ENCODE data around the gene IGSF6. TPM values are rescaled to one million over a fixed set of nuclear protein-coding genes. Genes with fewer than 3 reads are reported as not detected.
"Not testable (repeated sequence)": the region's sequence is repeated elsewhere in the genome, so short reads cannot be mapped to it uniquely, and the experiment has no call there.

IGSF6 gene
- polyA plus RNA-seq, 4 donors, result 2.0 to 8.1 (median 4.8) TPM

- DNase-seq (ENCODE audit: low read depth in 4 of 4, low spot score in 2 of 4), result not testable (repeated sequence)
Measured at GRCh38 chr16:21605848-21606247, 46.6 kb downstream of the IGSF6 start.

- no peak for DNase-seq (ENCODE audit: low read depth in 4 of 4, low spot score in 2 of 4)
Measured at GRCh38 chr16:21603928-21604327, 48.5 kb downstream of the IGSF6 start.

DNA sequence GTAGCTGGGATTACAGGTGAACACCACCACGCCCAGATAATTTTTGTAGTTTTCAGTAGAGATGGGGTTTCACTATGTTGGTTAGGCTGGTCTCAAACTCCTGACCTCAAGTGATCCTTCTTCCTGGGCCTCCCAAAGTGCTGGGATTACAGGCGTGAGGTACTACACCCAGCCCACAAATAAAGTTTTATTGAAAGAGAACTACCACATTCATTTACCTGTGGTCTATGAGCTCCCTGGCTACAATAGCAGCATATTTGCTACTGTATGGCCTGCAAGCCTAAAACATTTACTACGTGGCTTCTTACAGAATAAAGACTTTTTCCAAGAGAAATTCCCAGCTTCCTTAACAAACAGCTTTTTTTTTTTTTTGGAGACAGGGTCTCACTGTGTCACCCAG, 49.6 kb downstream of the IGSF6 start:
- no peak for DNase-seq (ENCODE audit: low read depth in 4 of 4, low spot score in 2 of 4)

DNA sequence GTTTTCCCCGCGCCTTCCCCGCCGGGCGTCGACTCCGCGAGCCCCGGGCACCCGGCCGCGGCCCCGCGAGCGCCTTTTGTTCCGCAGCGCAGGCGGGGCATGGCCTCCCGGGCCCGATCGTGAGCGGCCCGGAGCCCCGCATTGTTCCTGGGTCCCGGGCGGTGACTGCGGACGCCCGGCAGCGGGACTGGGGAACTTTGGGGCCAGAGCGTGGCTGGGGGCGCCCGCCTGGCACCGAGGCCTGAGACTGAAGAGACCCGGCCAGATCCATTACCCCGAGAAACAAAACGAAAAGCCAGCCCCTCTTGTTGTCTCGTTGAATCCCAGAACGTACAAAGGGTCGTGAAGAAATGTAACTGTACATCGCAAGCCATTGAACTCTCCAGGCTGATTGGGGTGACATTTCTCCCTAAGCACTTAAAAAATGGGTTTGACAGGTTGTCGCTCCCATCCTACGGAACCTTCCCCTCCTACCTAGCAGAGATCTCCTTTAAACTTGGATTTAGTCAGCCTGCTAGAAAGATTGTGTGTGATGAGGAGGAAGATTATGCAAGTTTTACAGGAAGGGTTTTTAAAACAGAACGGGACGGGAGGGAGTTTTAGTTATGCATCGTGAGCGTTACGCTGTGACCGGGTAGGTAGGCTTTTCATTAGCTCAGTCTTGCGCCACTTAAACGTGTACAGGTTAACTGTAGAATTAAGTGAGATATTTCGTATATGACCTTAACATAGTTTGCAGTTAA, 52.2 kb downstream of the IGSF6 start:
- DNase-seq (ENCODE audit: low read depth in 4 of 4, low spot score in 2 of 4), result peak in 1 of 4 donors; percentile 47

DNA sequence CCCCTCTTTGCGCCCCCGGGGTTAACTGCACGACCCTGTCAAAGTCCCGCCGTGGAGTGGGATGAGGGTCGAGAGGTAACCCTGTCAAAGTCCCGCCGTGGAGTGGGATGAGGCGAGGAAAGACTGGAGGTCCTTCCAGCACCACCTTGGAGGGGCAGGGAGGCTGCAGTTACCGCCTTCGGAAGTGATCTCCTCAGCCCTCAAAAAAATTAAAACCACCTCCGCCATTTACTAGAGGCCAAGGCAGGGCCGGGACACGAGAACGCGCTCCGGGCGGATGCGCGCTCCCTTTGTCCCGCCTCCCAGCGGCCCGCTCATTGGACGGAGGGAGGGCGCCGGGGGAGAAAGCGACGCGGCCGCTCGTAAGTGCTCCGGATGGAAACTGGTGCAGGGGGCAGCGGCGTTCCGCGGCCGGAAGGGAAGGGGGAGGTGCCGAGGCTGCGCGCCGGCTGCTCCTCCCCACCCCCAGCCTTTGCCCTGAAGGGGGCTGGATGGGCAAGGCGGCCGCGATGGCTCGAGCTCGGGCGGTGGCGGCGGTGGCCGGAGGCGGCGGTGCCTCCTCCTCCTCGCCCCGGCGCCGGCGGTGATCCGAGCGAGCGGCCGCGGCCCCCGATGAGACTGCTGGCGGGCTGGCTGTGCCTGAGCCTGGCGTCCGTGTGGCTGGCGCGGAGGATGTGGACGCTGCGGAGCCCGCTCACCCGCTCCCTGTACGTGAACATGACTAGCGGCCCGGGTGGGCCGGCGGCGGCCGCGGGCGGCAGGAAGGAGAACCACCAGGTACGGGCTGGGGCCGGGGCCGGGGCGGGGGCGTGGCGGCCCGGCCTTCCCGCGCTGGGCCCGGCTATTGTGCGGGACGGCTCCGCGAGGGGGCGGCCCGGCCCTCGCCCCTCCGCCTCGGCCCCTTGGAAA, 53.0 kb downstream of the IGSF6 start, which contains the start of gene METTL9:
METTL9 (plus strand) TSS at position 456 of the 909 bp plus-strand sequence; CDS start at position 613, 157 bp downstream.
- DNase-seq (ENCODE audit: low read depth in 4 of 4, low spot score in 2 of 4), result peak; percentile 86 to 92 (median 88)

DNA sequence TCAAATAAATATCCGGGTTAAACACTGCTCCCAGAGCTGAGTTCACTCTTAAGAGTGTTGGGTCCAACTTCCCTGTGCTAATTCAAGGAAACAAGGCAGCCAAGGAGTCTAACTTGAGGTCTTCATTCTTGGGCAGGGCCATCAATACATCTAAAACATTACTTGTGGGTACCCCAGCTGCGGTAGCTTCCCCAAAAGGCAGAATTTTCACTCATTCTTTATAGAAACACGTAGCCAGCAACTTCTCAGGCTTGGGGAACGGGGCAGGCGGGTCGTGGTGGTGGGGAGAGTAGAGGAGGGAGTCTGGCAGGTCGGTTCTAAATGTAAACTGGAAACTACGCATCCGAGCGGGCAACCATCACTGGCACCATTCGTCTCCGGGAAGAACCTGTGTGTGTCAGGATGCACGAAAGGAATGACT, 53.7 kb downstream of the IGSF6 start:
- DNase-seq (ENCODE audit: low read depth in 4 of 4, low spot score in 2 of 4), result peak in 1 of 4 donors; percentile 43

GRCh38 chr16:21598206-21598605, 54.2 kb downstream of the IGSF6 start:
- no peak for DNase-seq (ENCODE audit: low read depth in 4 of 4, low spot score in 2 of 4)

DNA sequence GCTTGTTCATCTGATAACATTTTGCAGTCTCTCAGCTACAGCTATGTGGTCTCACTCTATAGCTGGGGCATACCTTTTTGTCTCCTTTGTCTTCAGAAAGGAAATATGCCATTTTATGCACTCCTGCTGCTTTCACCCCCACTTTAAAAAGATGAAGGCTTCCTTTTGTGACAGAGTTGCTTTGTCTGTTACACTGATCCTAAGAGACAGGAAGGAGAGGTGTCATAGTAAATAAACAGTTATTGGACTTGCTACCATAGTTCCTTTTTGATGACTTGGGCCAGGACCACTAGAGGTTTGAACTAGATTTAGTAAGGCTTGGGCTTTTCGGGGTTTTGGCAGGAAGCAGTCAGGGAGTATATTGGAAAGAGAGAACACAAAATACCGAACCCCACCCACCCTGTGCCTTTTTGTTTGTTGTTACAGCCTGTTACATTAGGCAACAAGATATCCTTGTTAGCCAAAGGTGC, 54.8 kb downstream of the IGSF6 start:
- DNase-seq (ENCODE audit: low read depth in 4 of 4, low spot score in 2 of 4), result no peak

GRCh38 chr16:21593530-21594289, 58.7 kb downstream of the IGSF6 start:
- no peak for DNase-seq (ENCODE audit: low read depth in 4 of 4, low spot score in 2 of 4)

- no peak for DNase-seq (ENCODE audit: low read depth in 4 of 4, low spot score in 2 of 4)
Measured at GRCh38 chr16:21592191-21592590, 60.2 kb downstream of the IGSF6 start.

DNA sequence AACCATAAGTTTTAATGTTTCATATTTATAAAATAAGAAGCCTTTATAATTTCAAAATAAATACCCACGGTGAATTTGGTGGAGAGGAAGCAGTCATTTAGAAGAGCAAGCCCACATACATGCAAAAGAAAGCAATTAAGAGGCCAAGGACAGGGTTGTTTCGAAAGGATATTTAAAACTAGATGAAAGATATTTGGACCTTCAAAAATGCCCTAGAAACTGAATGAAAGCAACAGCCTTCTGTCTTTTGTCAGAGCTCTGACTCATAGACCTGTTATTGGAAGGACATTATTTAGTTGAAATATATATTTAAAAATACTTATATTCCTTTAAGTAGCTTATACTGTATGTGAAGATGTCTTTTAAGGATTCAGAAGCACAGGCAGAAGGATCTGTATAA, 61.6 kb downstream of the IGSF6 start:
- no peak for DNase-seq (ENCODE audit: low read depth in 4 of 4, low spot score in 2 of 4)

DNA sequence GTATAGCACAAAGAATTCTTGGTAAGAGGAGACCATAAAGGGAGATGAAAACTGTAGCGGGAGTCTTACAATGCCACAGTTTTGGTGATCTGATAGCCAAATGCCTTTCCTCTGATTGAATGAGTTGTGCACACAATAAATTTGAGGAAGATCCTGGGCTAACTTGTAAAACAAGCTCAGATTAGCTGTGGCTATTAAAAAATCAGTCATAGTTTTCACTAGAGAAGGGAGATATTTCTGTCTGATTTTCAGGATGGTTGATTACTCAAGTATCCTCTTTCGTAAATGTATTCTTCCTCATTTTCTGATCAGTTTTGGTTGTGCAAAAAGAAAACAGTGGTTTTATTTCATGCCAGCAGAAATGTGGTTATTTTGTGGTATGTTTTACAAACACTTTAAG, 62.1 kb downstream of the IGSF6 start:
- no peak for DNase-seq (ENCODE audit: low read depth in 4 of 4, low spot score in 2 of 4)

DNA sequence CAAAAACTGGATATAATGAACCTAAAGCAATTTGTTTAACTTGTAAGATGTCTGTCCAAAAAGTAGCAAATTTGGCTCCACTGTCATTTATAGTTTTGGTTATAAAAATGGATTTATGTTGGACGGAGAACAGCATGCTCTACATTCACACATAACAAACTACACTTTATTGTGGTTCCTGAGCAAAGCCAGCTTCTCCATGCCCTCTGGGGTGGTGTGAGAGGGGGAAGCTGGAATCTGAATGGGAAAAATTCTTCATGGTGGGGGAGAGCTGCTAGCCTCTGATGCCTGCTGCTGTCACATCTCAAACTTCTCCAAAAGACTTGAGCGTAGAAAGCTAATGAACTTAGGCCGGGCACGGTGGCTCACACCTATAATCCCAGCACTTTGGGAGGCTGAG, 62.9 kb downstream of the IGSF6 start:
- no peak for DNase-seq (ENCODE audit: low read depth in 4 of 4, low spot score in 2 of 4)

Other genes starting within 250 kb of the IGSF6 start
- gene METTL9, start 53.0 kb downstream of the IGSF6 start, polyA plus RNA-seq (ENCODE audit: insufficient read length in 4 of 4), result 100 to 1,000 TPM; 226 to 269 (median 252) TPM
- gene OTOA, start 11.4 kb upstream of the IGSF6 start, polyA plus RNA-seq (ENCODE audit: insufficient read length in 4 of 4), result under 1 TPM; 0.07 to 0.22 (median 0.17) TPM
- gene NPIPB4, start 205.1 kb upstream of the IGSF6 start, polyA plus RNA-seq (ENCODE audit: insufficient read length in 4 of 4), result 100 to 1,000 TPM in 2 of 4 donors, 10 to 100 TPM in 2; 27.0 to 267 (median 93.8) TPM